Osteoblast (primary cell): ENCODE data around the gene SNX24. TPM values are rescaled to one million over a fixed set of nuclear protein-coding genes. Genes with fewer than 3 reads are reported as not detected.

Experiments used
- DNase-seq: peaks from one replicate; pipeline ENCODE4 v3.0.0; 2011; ENCODE audit warnings: low spot score, mixed read lengths; ENCODE audit not compliant: insufficient read length; ENCODE audit errors: missing footprints
- H2AFZ ChIP-seq: 2 replicates; pipeline ENCODE4 v1.6.0; 2011; ENCODE audit warnings: mild to moderate bottlenecking, low read length
- H3K27ac ChIP-seq: 2 replicates; pipeline ENCODE4 v1.5.1; 2011; ENCODE audit warnings: mild to moderate bottlenecking, low read depth, low read length, moderate library complexity
- H3K27me3 ChIP-seq: 2 replicates; pipeline ENCODE4 v1.6.0; 2012; ENCODE audit warnings: mild to moderate bottlenecking, control low read depth, inconsistent platforms, low read length, moderate library complexity; ENCODE audit not compliant: insufficient read depth
- H3K36me3 ChIP-seq: 2 replicates; pipeline ENCODE4 v1.5.1; 2011; ENCODE audit warnings: mild to moderate bottlenecking, low read length, control low read depth, moderate library complexity; ENCODE audit not compliant: insufficient read depth
- H3K4me1 ChIP-seq: 2 replicates; pipeline ENCODE4 v1.5.1; 2011; ENCODE audit warnings: mild to moderate bottlenecking, low read length, control low read depth, moderate library complexity; ENCODE audit not compliant: insufficient read depth
- H3K4me2 ChIP-seq: 2 replicates; pipeline ENCODE4 v1.6.0; 2011; ENCODE audit warnings: mild to moderate bottlenecking, low read length; ENCODE audit not compliant: insufficient read depth
- H3K4me3 ChIP-seq: fragments of 200-600 bp; sonication (generic); 3 replicates; pipeline ENCODE4 v1.5.1; 2012; ENCODE audit warnings: mild to moderate bottlenecking, low read length, inconsistent platforms; ENCODE audit not compliant: insufficient read depth
- H3K79me2 ChIP-seq: 2 replicates; pipeline ENCODE4 v1.6.0; 2012; ENCODE audit warnings: mild to moderate bottlenecking, low read length, control low read depth, inconsistent platforms; ENCODE audit not compliant: insufficient read depth
- H3K9me3 ChIP-seq: 2 replicates; pipeline ENCODE4 v1.5.1; 2011; ENCODE audit warnings: low read depth, low read length, control low read depth
- H4K20me1 ChIP-seq: 2 replicates; pipeline ENCODE4 v1.6.0; 2012; ENCODE audit warnings: mild to moderate bottlenecking, low read length, control low read depth; ENCODE audit not compliant: insufficient read depth
- CTCF ChIP-seq: IDR thresholded peaks from 2 replicates; pipeline ENCODE4 v1.5.1; 2011; ENCODE audit warnings: mild to moderate bottlenecking, low read depth, low read length, moderate library complexity; ENCODE audit errors: extremely low read depth
- total RNA-seq: library from RNA; depleted of rRNA; stranded (reverse); fragments of >200 nt; gene quantifications from 2 replicates; pipeline ENCODE4 v1.2.3, GENCODE V29; 2012

The SNX24 gene
- total RNA-seq, 1 donor = 26.4 TPM

- H3K27me3 ChIP-seq = no peaks in the 10 kb centered on the region
- H3K4me2 ChIP-seq = no peak overlapping the region
- H2AFZ ChIP-seq = no peak overlapping the region
- no peaks in the 10 kb centered on the region for H3K9me3 ChIP-seq
- no peak for DNase-seq
- H3K4me3 ChIP-seq = no peak overlapping the region
- no peaks in the 10 kb centered on the region for H3K36me3 ChIP-seq
- no peaks in the 10 kb centered on the region for H3K4me1 ChIP-seq
- no peaks in the 10 kb centered on the region for H3K79me2 ChIP-seq
- H4K20me1 ChIP-seq = no peaks in the 10 kb centered on the region
- TF ChIP-seq CTCF = no peak
- no peak overlapping the region for H3K27ac ChIP-seq
These were observed 114.5 kb downstream of the SNX24 start for GRCh38 chr5:122959740-122960445.

- Histone ChIP-seq H3K27ac (no peak overlapping the region), H3K36me3 (peaks cover 3% of the 10 kb centered on the region), H3K4me2 (no peak overlapping the region), H3K79me2 (no peaks in the 10 kb centered on the region), H3K4me1 (no peaks in the 10 kb centered on the region), H3K9me3 (no peaks in the 10 kb centered on the region), H2AFZ (no peak overlapping the region), H3K27me3 (no peaks in the 10 kb centered on the region), H3K4me3 (no peak overlapping the region), H4K20me1 (no peaks in the 10 kb centered on the region)
- peak; percentile 22 for DNase-seq
- TF ChIP-seq CTCF = no peak
These were observed 117.9 kb downstream of the SNX24 start for GRCh38 chr5:122963305-122963704.

GRCh38 chr5:122965111-122965510 is 119.7 kb downstream of the SNX24 start:
- no peak overlapping the region for H3K27ac ChIP-seq
- H3K4me3 ChIP-seq = no peak overlapping the region
- H3K4me2 ChIP-seq = no peak overlapping the region
- H2AFZ ChIP-seq = no peak overlapping the region
- H3K27me3 ChIP-seq = no peaks in the 10 kb centered on the region
- no peaks in the 10 kb centered on the region for H3K79me2 ChIP-seq
- H4K20me1 ChIP-seq = no peaks in the 10 kb centered on the region
- peaks cover 3% of the 10 kb centered on the region for H3K36me3 ChIP-seq
- no peak for TF ChIP-seq CTCF
- H3K9me3 ChIP-seq = no peaks in the 10 kb centered on the region
- DNase-seq = no peak
- H3K4me1 ChIP-seq = no peaks in the 10 kb centered on the region

GRCh38 chr5:122967085-122967484 is 121.7 kb downstream of the SNX24 start:
- DNase-seq = no peak
- no peaks in the 10 kb centered on the region for H3K4me1 ChIP-seq
- H3K9me3 ChIP-seq = no peaks in the 10 kb centered on the region
- TF ChIP-seq CTCF = no peak
- no peaks in the 10 kb centered on the region for H4K20me1 ChIP-seq
- no peak overlapping the region for H2AFZ ChIP-seq
- no peaks in the 10 kb centered on the region for H3K79me2 ChIP-seq
- peaks cover 3% of the 10 kb centered on the region for H3K36me3 ChIP-seq
- no peak overlapping the region for H3K27ac ChIP-seq
- H3K27me3 ChIP-seq = no peaks in the 10 kb centered on the region
- H3K4me3 ChIP-seq = no peak overlapping the region
- no peak overlapping the region for H3K4me2 ChIP-seq
